Heart right ventricle (tissue), 16 donors: ENCODE data around the gene APCDD1. TPM values are rescaled to one million over a fixed set of nuclear protein-coding genes. Genes with fewer than 3 reads are reported as not detected.

ENCODE experiments used
- ATAC-seq, 8 donors: fragments of 200-7000 bp; cut with Tn5 transposase; one replicate each; pipeline ENCODE4 v1.9.1; 2020; ENCODE audit warnings: mild to moderate bottlenecking in 8 of 8, moderate library complexity in 8 of 8, moderate number of reproducible peaks in 1 of 8
- DNase-seq, 2 donors: peaks; one replicate each; pipeline ENCODE4 v3.0.0-alpha.2; 2020
- H3K27ac ChIP-seq, 10 donors: fragments of 200-600 bp; sonication (generic) in 2 of 10; one replicate each; pipeline versions ENCODE4 v1.5.0 to v1.8.0; 2020 to 2022; ENCODE audit warnings: mild to moderate bottlenecking in 3 of 10
- H3K27me3 ChIP-seq, 7 donors: fragments of 200-600 bp; one replicate each; pipeline ENCODE4 v1.8.0; 2021 to 2022; ENCODE audit warnings: mild to moderate bottlenecking in 2 of 7
- H3K36me3 ChIP-seq, 9 donors: fragments of 200-600 bp; sonication (generic) in 1 of 9; one replicate each; pipeline versions ENCODE4 v1.5.0 to v1.8.0; 2020 to 2022; ENCODE audit warnings: mild to moderate bottlenecking in 2 of 9
- H3K4me1 ChIP-seq, 9 donors: fragments of 200-600 bp; sonication (generic) in 1 of 9; one replicate each; pipeline versions ENCODE4 v1.5.0 to v1.8.0; 2020 to 2022; ENCODE audit warnings: mild to moderate bottlenecking in 4 of 9
- H3K4me3 ChIP-seq, 10 donors: fragments of 200-600 bp; sonication (generic) in 2 of 10; one replicate each; pipeline versions ENCODE4 v1.5.0 to v1.8.0; 2020 to 2022; ENCODE audit warnings: mild to moderate bottlenecking in 7 of 10, moderate library complexity in 2 of 10
- H3K9me3 ChIP-seq, 11 donors: fragments of 200-600 bp in 10 of 11; sonication (generic) in 2 of 11; one replicate each; pipeline versions ENCODE4 v1.5.0 to v1.8.0; 2013 to 2022; ENCODE audit warnings: mild to moderate bottlenecking in 2 of 11, control low read depth in 1 of 11, moderate library complexity in 1 of 11
- WGBS, 2 donors: extraction: QIAGEN DNeasy Blood & Tissue Kit; methylation state at CpG; one replicate each; pipeline ENCODE4 v1.1.7; 2013; ENCODE audit warnings: inconsistent platforms in 1 of 2; 5-methylcytosine and 5-hydroxymethylcytosine counted together
- intact Hi-C, 10 donors: fragments of 100-400 bp; cut with DNase I; formaldehyde crosslinking; loops; one replicate each; pipeline versions ENCODE4 v1.11.1 to v1.14.2; 2022
- polyA plus RNA-seq, 2 donors: library from polyadenylated mRNA; stranded (reverse); fragments of 200-250 nt; gene quantifications; one replicate each; pipeline ENCODE4 v1.2.3, GENCODE V29; 2013
- total RNA-seq, 10 donors: library from RNA; stranded (reverse); fragmentation: NEBNext Ultra II Directional in 3 of 10; extraction: Animal tissue kit (Norgen Biotek cat#: 25700) in 3 of 10; gene quantifications; one replicate each; pipeline versions ENCODE4 v1.2.1 to v1.2.4, GENCODE V29; 2021 to 2023
- TF ChIP-seq, protein P1 (sequence below), 9 donors: fragments of 200-600 bp; sonication (generic) in 2 of 9; IDR thresholded peaks; one replicate each; pipeline versions ENCODE4 v1.5.0 to v1.8.0; 2021 to 2022; ENCODE audit warnings: antibody characterized with exemption in 9 of 9, mild to moderate bottlenecking in 5 of 9, moderate library complexity in 1 of 9
- donor health status: Arrhythmogenic right ventricular cardiomyopathy.
- donor health status: ischemic (EF 13 %, LVEDD 7.1; RV severe dilation, severe dysfunction).
- donor health status: healthy with polysubstance abuse.
- donor health status: DM: no; HTN: yes; CAD: no.
- donor health status: DM: no; HTN: no; CAD: no.
- donor health status: ischemic (EF 25% LVEDD 6.9; RV normal size, moderate dysfunction).
- donor health status: ischemic (EF 25% LVEDD 5.7; RV mildly dilated, moderate dysfunction).
- donor health status: healthy.
- donor health status: DM: yes; HTN: yes; CAD: no.
- donor health status: Ischemic cardiomyopathy.
- donor health status: ischemic (EF 35%, LVEDD 5.7; RV mildly dilated, moderate dysfunction).
- donor health status: nonischemic (EF 11% LVEDD 7.7; RV severe dilation, severe dysfunction).
- donor health status: DM: yes; HTN: yes; CAD: no.
- donor health status: PGD.
- donor health status: ischemic (EF 29% LVEDD 5.4; RV normal size, mild dysfunction).
- donor health status: nonischemic (EF 23%, LVEDD 6.1; RV moderate dilation, normal function).

APCDD1 gene
- total and polyA plus RNA-seq, 12 donors = 10.2 to 40.4 (median 18.3) TPM

DNA sequence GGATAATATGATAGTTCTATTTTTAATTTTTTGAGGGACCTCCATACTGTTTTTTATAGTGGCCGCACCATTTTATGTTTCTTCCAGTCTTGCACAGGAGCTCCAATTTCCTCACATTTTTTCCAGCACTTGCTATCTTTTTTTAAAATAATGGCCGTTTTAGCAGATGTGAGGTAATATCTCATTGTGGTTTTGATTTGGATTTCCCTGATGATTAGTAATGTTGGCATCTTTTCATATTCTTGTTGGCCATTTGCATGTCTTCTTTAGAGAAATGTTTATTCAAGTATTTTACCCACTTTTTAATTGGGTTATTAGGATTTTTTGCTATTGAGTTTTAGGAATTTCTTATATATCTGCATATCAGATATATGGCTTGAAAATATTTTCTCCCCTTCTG lies 41.5 kb downstream of the APCDD1 start:
- no peak overlapping the region for H3K27ac ChIP-seq
- no peaks in the 10 kb centered on the region for H3K36me3 ChIP-seq
- no peak for DNase-seq
- no peaks in the 10 kb centered on the region for H3K9me3 ChIP-seq
- no peaks in the 10 kb centered on the region for H3K27me3 ChIP-seq
- ATAC-seq = no peak
- H3K4me3 ChIP-seq = no peak overlapping the region
- 61 to 77% methylated on average over 2 of the region's 2 CpGs for WGBS, 2 donors
- no peaks in the 10 kb centered on the region for H3K4me1 ChIP-seq
- TF ChIP-seq, protein P1, sequence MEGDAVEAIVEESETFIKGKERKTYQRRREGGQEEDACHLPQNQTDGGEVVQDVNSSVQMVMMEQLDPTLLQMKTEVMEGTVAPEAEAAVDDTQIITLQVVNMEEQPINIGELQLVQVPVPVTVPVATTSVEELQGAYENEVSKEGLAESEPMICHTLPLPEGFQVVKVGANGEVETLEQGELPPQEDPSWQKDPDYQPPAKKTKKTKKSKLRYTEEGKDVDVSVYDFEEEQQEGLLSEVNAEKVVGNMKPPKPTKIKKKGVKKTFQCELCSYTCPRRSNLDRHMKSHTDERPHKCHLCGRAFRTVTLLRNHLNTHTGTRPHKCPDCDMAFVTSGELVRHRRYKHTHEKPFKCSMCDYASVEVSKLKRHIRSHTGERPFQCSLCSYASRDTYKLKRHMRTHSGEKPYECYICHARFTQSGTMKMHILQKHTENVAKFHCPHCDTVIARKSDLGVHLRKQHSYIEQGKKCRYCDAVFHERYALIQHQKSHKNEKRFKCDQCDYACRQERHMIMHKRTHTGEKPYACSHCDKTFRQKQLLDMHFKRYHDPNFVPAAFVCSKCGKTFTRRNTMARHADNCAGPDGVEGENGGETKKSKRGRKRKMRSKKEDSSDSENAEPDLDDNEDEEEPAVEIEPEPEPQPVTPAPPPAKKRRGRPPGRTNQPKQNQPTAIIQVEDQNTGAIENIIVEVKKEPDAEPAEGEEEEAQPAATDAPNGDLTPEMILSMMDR (IDR thresholded peaks at IDR 0.05) = no peak
- intact Hi-C loops = no loop called here

DNA sequence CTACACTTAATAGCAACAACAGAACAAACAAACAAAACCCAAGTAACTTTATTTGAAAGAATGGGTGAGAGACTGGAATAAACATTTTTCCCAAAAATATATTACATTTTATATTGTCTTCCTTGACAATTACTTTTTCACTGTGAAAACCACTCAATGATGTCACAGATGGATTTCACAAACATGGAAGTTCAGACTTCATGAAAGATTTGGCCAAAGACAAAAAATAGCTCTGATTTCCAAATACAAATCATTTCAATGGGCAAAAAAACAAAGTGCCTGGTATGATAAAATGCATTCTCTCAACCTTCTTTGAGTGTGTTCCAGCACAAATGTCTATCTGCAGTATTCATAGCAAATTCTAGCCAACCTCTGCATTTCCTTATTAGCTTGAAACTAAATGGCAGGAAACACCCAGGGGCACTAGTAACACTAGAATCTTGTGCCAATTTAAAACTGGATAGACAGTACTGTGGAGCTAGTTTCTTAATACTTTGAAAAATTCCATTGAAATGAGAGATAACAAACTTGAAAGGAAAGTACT lies 42.8 kb downstream of the APCDD1 start:
- no peak overlapping the region for H3K4me3 ChIP-seq
- H3K36me3 ChIP-seq = no peaks in the 10 kb centered on the region
- no peaks in the 10 kb centered on the region for H3K27me3 ChIP-seq
- DNase-seq (no peak), ATAC-seq (no peak)
- TF ChIP-seq, protein P1 (IDR thresholded peaks at IDR 0.05) = no peak
- intact Hi-C loops = no loop called here
- no peaks in the 10 kb centered on the region for H3K4me1 ChIP-seq
- no peaks in the 10 kb centered on the region for H3K9me3 ChIP-seq
- H3K27ac ChIP-seq = no peak overlapping the region

DNA sequence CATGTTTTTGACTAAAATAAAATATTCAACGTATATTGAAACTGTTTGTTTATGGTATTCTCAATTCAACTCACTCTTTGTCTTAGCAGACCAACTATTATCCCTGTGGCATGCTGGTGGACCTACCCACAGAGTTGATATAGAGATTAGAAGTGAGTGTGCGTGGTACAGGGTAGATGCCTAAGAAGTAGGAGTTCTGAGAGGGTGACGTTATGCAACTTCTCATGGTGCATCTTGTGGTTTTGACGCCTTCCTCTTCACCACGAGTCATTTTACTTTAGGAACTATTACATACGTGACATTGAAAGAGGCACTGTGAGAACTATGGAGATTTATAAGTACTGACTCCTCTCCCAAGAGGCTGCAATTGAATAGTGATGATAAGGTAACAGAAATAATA lies 44.8 kb downstream of the APCDD1 start:
- Histone ChIP-seq H3K4me3 (no peak overlapping the region), H3K36me3 (no peaks in the 10 kb centered on the region), H3K9me3 (peaks cover 0 to 11% (median 0%) of the 10 kb centered on the region in 11 donors), H3K27ac (no peak overlapping the region), H3K4me1 (no peaks in the 10 kb centered on the region), H3K27me3 (no peaks in the 10 kb centered on the region)
- intact Hi-C loops = no loop called here
- ATAC-seq (no peak), DNase-seq (no peak)
- WGBS, 2 donors = 81 to 86% methylated on average over 6 of the region's 6 CpGs
- TF ChIP-seq, protein P1 (IDR thresholded peaks at IDR 0.05) = no peak

DNA sequence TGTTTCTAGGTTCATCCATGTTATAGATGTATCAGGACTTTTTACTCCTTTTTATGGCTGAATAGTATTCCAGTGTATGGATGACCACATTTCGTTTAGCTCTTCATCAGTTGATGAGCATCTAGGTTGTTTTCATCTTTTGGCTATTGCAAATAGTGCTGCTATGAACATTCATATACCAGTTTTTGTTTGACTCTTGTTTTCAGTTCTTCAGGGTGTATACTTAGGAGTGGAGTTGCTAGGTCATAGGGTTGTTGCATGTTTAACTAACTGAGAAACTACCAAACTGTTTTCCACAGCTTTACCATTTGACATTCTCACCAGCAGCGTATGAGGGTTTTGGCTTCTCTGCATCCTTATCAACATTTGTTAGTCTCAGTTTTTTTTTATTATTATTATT lies 45.6 kb downstream of the APCDD1 start:
- Histone ChIP-seq H3K27me3 (no peaks in the 10 kb centered on the region), H3K4me3 (no peak overlapping the region), H3K36me3 (no peaks in the 10 kb centered on the region), H3K27ac (no peak overlapping the region), H3K4me1 (no peaks in the 10 kb centered on the region), H3K9me3 (peaks cover 0 to 19% (median 4%) of the 10 kb centered on the region in 11 donors)
- TF ChIP-seq, protein P1 (IDR thresholded peaks at IDR 0.05) = no peak
- intact Hi-C loops = no loop called here
- no peak for DNase-seq
- no peak for ATAC-seq
- WGBS, 2 donors = 48 to 75% methylated on average over 2 of the region's 2 CpGs
